Keratinocyte (primary cell): ENCODE results near the gene CNR2. TPM values are rescaled to one million over a fixed set of nuclear protein-coding genes. Genes with fewer than 3 reads are reported as not detected.

Experiments
- DNase-seq: peaks from one replicate; pipeline ENCODE4 v3.0.0-alpha.2; 2011; ENCODE audit warnings: low read depth, missing footprints, low spot score
- FAIRE-seq: peaks from 2 replicates; lab custom pipeline; 2011; peaks lifted over from hg19 to GRCh38; lab: Jason Lieb, UNC
- H2AFZ ChIP-seq: 2 replicates; pipeline ENCODE4 v1.6.0; 2012; ENCODE audit warnings: low read length, control low read depth, inconsistent platforms; ENCODE audit not compliant: control insufficient read depth
- H3K27ac ChIP-seq: 2 replicates; pipeline ENCODE4 v1.5.1; 2011; ENCODE audit warnings: low read length; ENCODE audit not compliant: control insufficient read depth, insufficient read depth
- H3K27me3 ChIP-seq: 3 replicates; pipeline ENCODE4 v1.6.0; 2011; ENCODE audit warnings: low read length; ENCODE audit not compliant: control insufficient read depth, insufficient read depth; ENCODE audit errors: extremely low read depth
- H3K36me3 ChIP-seq, 2 experiments: 2 replicates in 1 of 2; 3 replicates in 1 of 2; pipeline ENCODE4 v1.5.1; 2011; ENCODE audit warnings: low read length in 2 of 2, mild to moderate bottlenecking in 1 of 2; ENCODE audit not compliant: control insufficient read depth in 2 of 2, insufficient read depth in 2 of 2; ENCODE audit errors: extremely low read depth in 1 of 2
- H3K4me1 ChIP-seq: 3 replicates; pipeline ENCODE4 v1.5.1; 2011; ENCODE audit warnings: low read length; ENCODE audit not compliant: control insufficient read depth, insufficient read depth; ENCODE audit errors: extremely low read depth
- H3K4me2 ChIP-seq: 3 replicates; pipeline ENCODE4 v1.6.0; 2011; ENCODE audit warnings: low read depth, low read length; ENCODE audit not compliant: control insufficient read depth, insufficient read depth; ENCODE audit errors: extremely low read depth
- H3K4me3 ChIP-seq, 3 experiments: fragments of 200-600 bp in 1 of 3; sonication (generic) in 1 of 3; 2 replicates in 2 of 3; 3 replicates in 1 of 3; pipeline ENCODE4 v1.5.1; 2011 to 2016; ENCODE audit warnings: low read length in 3 of 3, mild to moderate bottlenecking in 3 of 3, control low read depth in 2 of 3, inconsistent platforms in 1 of 3, low read depth in 1 of 3, mixed read lengths in 1 of 3, mixed run types in 1 of 3, moderate library complexity in 1 of 3; ENCODE audit not compliant: control insufficient read depth in 2 of 3, insufficient read depth in 2 of 3; ENCODE audit errors: extremely low read depth in 1 of 3
- H3K79me2 ChIP-seq: 2 replicates; pipeline ENCODE4 v1.6.0; 2012; ENCODE audit warnings: low read length; ENCODE audit not compliant: control insufficient read depth, insufficient read depth
- H3K9ac ChIP-seq: 3 replicates; pipeline ENCODE4 v1.6.0; 2011; ENCODE audit warnings: low read length; ENCODE audit not compliant: control insufficient read depth, insufficient read depth; ENCODE audit errors: extremely low read depth
- H3K9me1 ChIP-seq: 3 replicates; pipeline ENCODE4 v1.6.0; 2011; ENCODE audit warnings: low read length; ENCODE audit not compliant: control insufficient read depth, insufficient read depth; ENCODE audit errors: extremely low read depth
- H3K9me3 ChIP-seq: 2 replicates; pipeline ENCODE4 v1.5.1; 2012; ENCODE audit warnings: low read depth, low read length; ENCODE audit not compliant: control insufficient read depth
- H4K20me1 ChIP-seq: 3 replicates; pipeline ENCODE4 v1.6.0; 2011; ENCODE audit warnings: low read length; ENCODE audit not compliant: control insufficient read depth, insufficient read depth; ENCODE audit errors: extremely low read depth
- CTCF ChIP-seq, 3 experiments: IDR thresholded peaks in 1 of 3; conservative IDR thresholded peaks in 1 of 3; optimal IDR thresholded peaks in 1 of 3; 2 replicates in 2 of 3; 3 replicates in 1 of 3; pipeline versions ENCODE3 to v1.5.1; 2011; ENCODE audit warnings: low read length in 3 of 3, mild to moderate bottlenecking in 3 of 3, moderate library complexity in 2 of 3, control low read depth in 1 of 3, inconsistent platforms in 1 of 3; ENCODE audit not compliant: insufficient read depth in 2 of 3; ENCODE audit errors: extremely low read depth in 1 of 3
- EZH2 ChIP-seq: IDR thresholded peaks from one replicate; pipeline ENCODE4 v1.6.1; 2012; ENCODE audit warnings: inconsistent platforms, mild to moderate bottlenecking, low read length, moderate library complexity
- dilution Hi-C: fragments of 300-500 bp; cut with MboI; formaldehyde crosslinking; loops from one replicate; pipeline ENCODE4 v1.7.0; 2020; ENCODE audit warnings: low sequenced_read_pairs; ENCODE audit not compliant: extremely low pct_ligation_motif_present
- polyA plus RNA-seq, 5 experiments: library from polyadenylated mRNA; depleted of rRNA in 3 of 5; stranded (reverse) in 3 of 5; stranded (forward) in 1 of 5; unstranded in 1 of 5; fragments of >200 nt; gene quantifications; 1 replicate in 1 of 5; 2 replicates in 3 of 5; 3 replicates in 1 of 5; pipeline versions ENCODE4 v1.2.1 to v1.2.3, GENCODE V29; 2011 to 2012; ENCODE audit warnings: missing spikeins in 2 of 5, low read depth in 1 of 5, low replicate concordance in 1 of 5

CNR2 gene
- polyA plus RNA-seq, 1 donor (not counting 4 experiments of a cell fraction or from before 2014, with no cell fraction given) = not detected

GRCh38 chr1:23867542-23867894, 45.6 kb downstream of the CNR2 start:
- Histone ChIP-seq H3K9ac (peak overlapping the region; percentile 48), H3K4me2 (peak overlapping the region; percentile 85), H3K36me3 (no peaks in the 10 kb centered on the region), H4K20me1 (no peaks in the 10 kb centered on the region), H3K79me2 (no peaks in the 10 kb centered on the region), H3K4me3 (peak overlapping the region; percentile 60 to 71 (median 64)), H3K4me1 (peaks cover 18% of the 10 kb centered on the region), H2AFZ (peak overlapping the region; percentile 87), H3K27ac (no peak overlapping the region), H3K9me3 (no peaks in the 10 kb centered on the region), H3K9me1 (peaks cover 3% of the 10 kb centered on the region), H3K27me3 (peaks cover 7% of the 10 kb centered on the region)
- DNase-seq (no peak), FAIRE-seq (no peak)
- dilution Hi-C loops = no loop called here
- TF ChIP-seq EZH2 (no peak), CTCF (optimal IDR thresholded peaks at IDR 0.05 in 1 of 3, IDR thresholded peaks at IDR 0.05 in 1 of 3, conservative IDR thresholded peaks at IDR 0.05 in 1 of 3; ENCODE audit: extremely low read depth in 1 of 3, insufficient read depth in 2 of 3, low read length in 3 of 3) (no peak)

- FAIRE-seq = peak; percentile 97
Measured at GRCh38 chr1:23865543-23865930, 47.6 kb downstream of the CNR2 start.

More at GRCh38 chr1:23865543-23865930, 47.6 kb downstream of the CNR2 start:
- TF ChIP-seq EZH2 (no peak), CTCF (optimal IDR thresholded peaks at IDR 0.05 in 1 of 3, IDR thresholded peaks at IDR 0.05 in 1 of 3, conservative IDR thresholded peaks at IDR 0.05 in 1 of 3; ENCODE audit: extremely low read depth in 1 of 3, insufficient read depth in 2 of 3, low read length in 3 of 3) (no peak)
- Histone ChIP-seq H3K27ac (no peak overlapping the region), H3K9me1 (peaks cover 3% of the 10 kb centered on the region), H3K36me3 (no peaks in the 10 kb centered on the region), H3K9me3 (no peaks in the 10 kb centered on the region), H2AFZ (no peak overlapping the region), H3K79me2 (no peaks in the 10 kb centered on the region), H3K9ac (no peak overlapping the region), H4K20me1 (no peaks in the 10 kb centered on the region), H3K4me1 (peaks cover 18% of the 10 kb centered on the region), H3K4me2 (peak overlapping the region; percentile 56), H3K4me3 (no peak overlapping the region), H3K27me3 (peaks cover 7% of the 10 kb centered on the region)
- DNase-seq = peak; percentile 89
- dilution Hi-C loops = no loop called here
